Gastroesophageal sphincter (tissue), 4 donors: Measurements from ENCODE around the gene B4GALT5. TPM values are rescaled to one million over a fixed set of nuclear protein-coding genes. Genes with fewer than 3 reads are reported as not detected.

Source experiments
- ATAC-seq: fragments of 150-250 bp; one replicate; pipeline ENCODE4 v1.9.1; 2016; ENCODE audit warnings: mild to moderate bottlenecking, moderate library complexity
- H3K27ac ChIP-seq, 4 donors: fragments of 200-600 bp; sonication (generic) in 3 of 4; 1 replicate in 3 of 4; 2 replicates in 1 of 4; pipeline ENCODE4 v1.5.1; 2016 to 2019
- H3K27me3 ChIP-seq: fragments of 200-600 bp; sonication (generic); one replicate; pipeline ENCODE4 v1.5.1; 2019
- H3K36me3 ChIP-seq, 2 donors: fragments of 200-600 bp; sonication (generic); one replicate each; pipeline ENCODE4 v1.5.1; 2019; ENCODE audit warnings: control low read depth in 1 of 2
- H3K4me1 ChIP-seq, 3 donors: fragments of 200-600 bp; sonication (generic); 1 replicate in 2 of 3; 2 replicates in 1 of 3; pipeline ENCODE4 v1.5.1; 2016 to 2019; ENCODE audit warnings: control low read depth in 2 of 3
- H3K4me3 ChIP-seq, 2 donors: fragments of 200-600 bp; sonication (generic); one replicate each; pipeline ENCODE4 v1.5.1; 2019; ENCODE audit warnings: mild to moderate bottlenecking in 1 of 2, moderate library complexity in 1 of 2
- H3K9me3 ChIP-seq, 3 donors: fragments of 200-600 bp; sonication (generic); one replicate each; pipeline ENCODE4 v1.5.1; 2017 to 2019; ENCODE audit warnings: control low read depth in 2 of 3
- EP300 ChIP-seq: sonication (generic); formaldehyde crosslinking; IDR thresholded peaks from one replicate; pipeline ENCODE4 v1.6.1; 2017; ENCODE audit warnings: antibody characterized with exemption, mild to moderate bottlenecking
- POLR2A ChIP-seq, 2 donors: fragments of 450-650 bp; IDR thresholded peaks; one replicate each; pipeline ENCODE4 v1.6.1; 2017; ENCODE audit warnings: antibody characterized with exemption in 2 of 2, mild to moderate bottlenecking in 2 of 2, moderate library complexity in 1 of 2
- POLR2AphosphoS5 ChIP-seq: sonication (generic); formaldehyde crosslinking; IDR thresholded peaks from one replicate; pipeline ENCODE4 v1.6.1; 2017; ENCODE audit warnings: antibody characterized with exemption
- WGBS, 2 donors: methylation state at CpG; one replicate each; pipeline ENCODE4 v1.1.5; 2018; ENCODE audit warnings: low coverage in 1 of 2; 5-methylcytosine and 5-hydroxymethylcytosine counted together
- total RNA-seq, 4 donors: library from RNA; depleted of rRNA; stranded (reverse); fragments of >200 nt; gene quantifications; one replicate each; pipeline ENCODE4 v1.1.0, GENCODE V29; 2016
- TF ChIP-seq, protein P1 (sequence below), 4 experiments: fragments of 200-600 bp in 2 of 4; fragments of 450-650 bp in 2 of 4; sonication (generic) in 1 of 4; IDR thresholded peaks; one replicate each; pipeline ENCODE4 v1.5.1; 2017 to 2019; ENCODE audit warnings: antibody characterized with exemption in 4 of 4, mild to moderate bottlenecking in 2 of 4, moderate library complexity in 2 of 4

Gene B4GALT5
- total RNA-seq, 4 donors from 2014 or later = 20.2 to 35.6 (median 28.8) TPM

DNA sequence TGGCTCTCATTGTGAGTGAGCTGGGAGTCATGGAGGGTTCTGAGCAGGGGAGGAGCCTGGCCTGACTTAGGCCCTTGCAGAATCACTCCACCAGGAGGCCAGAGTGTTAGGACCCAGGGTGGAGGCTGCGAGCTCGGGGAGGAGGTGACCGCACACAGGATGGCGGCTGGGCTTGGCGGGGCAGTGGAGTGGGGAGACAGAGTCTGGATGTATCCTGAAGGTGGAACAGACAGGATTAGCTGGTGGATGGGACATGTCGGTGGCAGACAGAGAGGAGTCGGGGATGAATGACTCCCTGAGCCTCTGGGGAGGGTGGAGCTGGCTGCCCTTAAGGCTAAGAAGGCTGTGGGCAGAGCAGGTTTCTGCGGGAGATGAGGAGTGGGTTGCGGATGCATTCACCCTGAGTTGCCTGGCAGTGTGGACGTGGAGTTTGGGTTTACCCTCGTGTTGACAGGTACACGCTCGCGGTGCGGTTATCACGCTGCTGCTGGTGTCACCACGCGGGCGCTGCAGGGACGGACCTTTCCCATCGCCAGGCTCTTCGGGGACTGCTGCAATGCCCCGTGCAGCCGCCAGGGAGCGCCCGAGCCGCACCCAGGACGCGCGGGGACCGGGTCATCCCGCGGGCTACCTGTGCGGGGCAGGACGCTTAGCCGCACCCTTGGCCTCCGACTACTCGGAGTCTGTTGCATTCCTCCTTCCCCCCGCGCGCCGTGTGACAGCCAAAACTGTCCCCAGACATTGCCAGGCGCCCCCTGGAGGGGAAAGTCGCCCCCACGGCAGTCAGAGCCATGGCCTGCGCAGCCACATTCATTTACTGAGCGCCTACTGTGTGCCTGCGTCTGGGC is 102.8 kb downstream of the B4GALT5 start:
- Histone ChIP-seq H3K9me3 (no peaks in the 10 kb centered on the region), H3K27ac (no peak overlapping the region), H3K4me1 (peaks cover 0 to 22% (median 4%) of the 10 kb centered on the region in 3 donors), H3K27me3 (peaks cover 18% of the 10 kb centered on the region), H3K4me3 (peak overlapping the region in 1 of 2 donors; percentile 14), H3K36me3 (no peaks in the 10 kb centered on the region)
- ATAC-seq = peak; percentile 74
- TF ChIP-seq, protein P1, sequence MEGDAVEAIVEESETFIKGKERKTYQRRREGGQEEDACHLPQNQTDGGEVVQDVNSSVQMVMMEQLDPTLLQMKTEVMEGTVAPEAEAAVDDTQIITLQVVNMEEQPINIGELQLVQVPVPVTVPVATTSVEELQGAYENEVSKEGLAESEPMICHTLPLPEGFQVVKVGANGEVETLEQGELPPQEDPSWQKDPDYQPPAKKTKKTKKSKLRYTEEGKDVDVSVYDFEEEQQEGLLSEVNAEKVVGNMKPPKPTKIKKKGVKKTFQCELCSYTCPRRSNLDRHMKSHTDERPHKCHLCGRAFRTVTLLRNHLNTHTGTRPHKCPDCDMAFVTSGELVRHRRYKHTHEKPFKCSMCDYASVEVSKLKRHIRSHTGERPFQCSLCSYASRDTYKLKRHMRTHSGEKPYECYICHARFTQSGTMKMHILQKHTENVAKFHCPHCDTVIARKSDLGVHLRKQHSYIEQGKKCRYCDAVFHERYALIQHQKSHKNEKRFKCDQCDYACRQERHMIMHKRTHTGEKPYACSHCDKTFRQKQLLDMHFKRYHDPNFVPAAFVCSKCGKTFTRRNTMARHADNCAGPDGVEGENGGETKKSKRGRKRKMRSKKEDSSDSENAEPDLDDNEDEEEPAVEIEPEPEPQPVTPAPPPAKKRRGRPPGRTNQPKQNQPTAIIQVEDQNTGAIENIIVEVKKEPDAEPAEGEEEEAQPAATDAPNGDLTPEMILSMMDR (IDR thresholded peaks at IDR 0.05) = peak; percentile 99 to 100 (median 99)
- TF ChIP-seq POLR2A (IDR thresholded peaks at IDR 0.05) = no peak
- 33 to 67% methylated on average over 3 to 4 of the region's 48 CpGs for WGBS, 2 donors

DNA sequence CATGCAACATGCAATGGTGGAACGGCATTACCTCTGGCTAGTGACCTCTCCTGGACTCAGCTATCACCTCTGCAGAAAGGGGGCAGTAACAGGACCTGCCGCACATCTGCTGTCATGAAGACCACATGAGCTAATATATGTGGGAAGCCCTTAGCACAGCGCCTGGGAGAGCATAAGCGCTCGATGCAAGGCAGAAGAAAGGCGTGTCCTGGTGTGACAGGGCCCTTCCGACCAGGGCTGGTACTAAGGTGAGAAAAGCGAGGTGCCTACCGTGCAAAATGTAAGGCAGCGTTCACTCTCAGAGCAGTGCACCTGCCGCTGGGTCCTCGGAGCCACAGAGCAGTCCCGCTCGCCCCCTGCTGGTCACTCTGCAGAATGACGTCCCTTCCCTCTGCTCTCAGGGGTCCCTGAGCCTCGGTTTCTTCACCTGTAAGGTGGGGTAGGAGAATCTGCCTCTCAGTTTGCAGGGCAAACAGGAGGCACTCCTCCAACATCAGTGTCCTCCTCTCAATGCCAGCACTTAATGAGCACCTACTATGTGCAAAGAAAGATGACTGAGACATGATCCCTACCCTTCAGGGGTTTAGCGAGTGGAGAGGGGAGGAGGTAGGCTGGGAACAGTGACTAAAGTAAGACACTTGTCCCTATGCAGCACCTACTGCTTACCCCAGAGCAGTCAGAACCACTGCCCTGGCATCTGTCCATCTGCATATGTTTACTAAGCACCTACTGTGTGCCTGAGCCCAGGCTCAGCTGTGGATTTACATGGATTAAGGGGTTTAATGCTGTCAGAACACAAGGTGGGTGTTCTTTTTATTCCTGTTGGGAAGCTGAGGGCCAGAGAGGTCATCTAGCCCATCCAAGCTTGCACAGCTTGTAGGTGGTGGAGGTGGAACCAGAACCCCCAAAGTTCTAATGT is 104.7 kb downstream of the B4GALT5 start:
- H3K9me3 ChIP-seq = no peaks in the 10 kb centered on the region
- no peak overlapping the region for H3K4me3 ChIP-seq
- WGBS, 2 donors = 3 to 80% methylated on average over 1 to 13 of the region's 17 CpGs
- H3K27ac ChIP-seq = no peak overlapping the region
- no peaks in the 10 kb centered on the region for H3K36me3 ChIP-seq
- H3K4me1 ChIP-seq = peaks cover 0 to 38% (median 4%) of the 10 kb centered on the region in 3 donors
- TF ChIP-seq POLR2A (IDR thresholded peaks at IDR 0.05) = no peak
- TF ChIP-seq, protein P1 (IDR thresholded peaks at IDR 0.05) = peak; percentile 95 to 98 (median 97)
- TF ChIP-seq POLR2AphosphoS5 = no peak
- no peak for TF ChIP-seq EP300
- peaks cover 18% of the 10 kb centered on the region for H3K27me3 ChIP-seq
- ATAC-seq = peak; percentile 62

DNA sequence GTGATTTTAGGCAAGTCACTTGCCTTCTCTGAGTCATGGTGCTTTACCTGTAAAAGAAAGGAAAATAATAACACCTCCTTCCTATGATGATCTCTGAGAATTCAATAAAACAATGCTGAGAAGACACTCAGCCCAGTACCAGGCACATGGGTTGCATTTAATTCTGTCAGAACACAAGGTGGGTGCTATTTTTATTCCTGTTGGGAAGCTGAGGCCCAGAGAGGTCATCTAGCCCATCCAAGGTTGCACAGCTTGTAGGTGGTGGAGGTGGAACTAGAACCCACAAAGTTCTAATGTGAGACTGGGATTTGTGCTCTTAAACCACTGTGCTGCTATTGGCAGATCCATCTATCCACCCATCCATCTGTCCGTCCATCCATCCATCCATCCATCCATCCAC is 106.1 kb downstream of the B4GALT5 start:
- H3K27ac ChIP-seq = no peak overlapping the region
- peaks cover 18% of the 10 kb centered on the region for H3K27me3 ChIP-seq
- no peaks in the 10 kb centered on the region for H3K36me3 ChIP-seq
- no peaks in the 10 kb centered on the region for H3K9me3 ChIP-seq
- no peak for ATAC-seq
- no peak for TF ChIP-seq POLR2AphosphoS5
- TF ChIP-seq, protein P1 (IDR thresholded peaks at IDR 0.05) = no peak
- TF ChIP-seq POLR2A (IDR thresholded peaks at IDR 0.05) = no peak
- no peak for TF ChIP-seq EP300
- H3K4me3 ChIP-seq = no peak overlapping the region
- 100% methylated on average over 1 of the region's 1 CpG for WGBS, 2 donors
- peaks cover 0 to 38% (median 4%) of the 10 kb centered on the region in 3 donors for H3K4me1 ChIP-seq

DNA sequence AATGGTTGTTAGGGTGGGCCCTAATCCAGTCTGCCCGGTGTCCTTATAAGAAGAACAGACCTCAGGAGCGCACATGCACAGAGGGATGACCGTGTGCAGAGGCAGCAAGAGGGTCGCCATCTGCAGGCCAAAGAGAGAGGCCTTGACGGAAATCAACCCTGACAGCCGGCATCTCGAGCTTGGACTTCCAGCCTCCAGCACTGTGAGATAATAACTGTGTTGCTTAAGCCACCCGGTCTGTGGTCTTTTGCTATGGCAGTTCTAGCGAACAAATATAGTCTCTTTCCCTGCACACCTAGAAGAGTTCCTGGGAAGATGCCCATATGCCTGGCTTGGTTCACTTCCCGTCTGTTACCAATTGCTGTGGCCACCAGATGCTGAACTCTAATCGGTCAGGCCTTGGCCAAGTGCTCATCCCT is 110.5 kb downstream of the B4GALT5 start:
- Histone ChIP-seq H3K9me3 (no peaks in the 10 kb centered on the region), H3K4me3 (no peak overlapping the region), H3K36me3 (no peaks in the 10 kb centered on the region), H3K27me3 (peaks cover 8% of the 10 kb centered on the region), H3K4me1 (peaks cover 0 to 19% (median 0%) of the 10 kb centered on the region in 3 donors), H3K27ac (peak overlapping the region in 2 of 4 donors; percentile 19 to 29)
- TF ChIP-seq POLR2AphosphoS5 = no peak
- TF ChIP-seq EP300 = no peak
- no peak for TF ChIP-seq POLR2A (IDR thresholded peaks at IDR 0.05)
- TF ChIP-seq, protein P1 (IDR thresholded peaks at IDR 0.05) = peak in 2 of 4 experiments; percentile 18 to 29
- peak; percentile 18 for ATAC-seq
- WGBS, 2 donors = 63 to 73% methylated on average over 5 to 10 of the region's 11 CpGs
